Transverse colon (tissue), 4 donors: ENCODE results near the gene FANCC.

Experiments used
- POLR2A ChIP-seq: fragments of 450-650 bp; IDR thresholded peaks from one replicate; pipeline ENCODE4 v1.6.1; 2016; ENCODE audit warnings: antibody characterized with exemption, mild to moderate bottlenecking, moderate library complexity
- POLR2AphosphoS5 ChIP-seq, 3 donors: sonication (generic); formaldehyde crosslinking; IDR thresholded peaks; one replicate each; pipeline ENCODE4 v1.6.1; 2016; ENCODE audit warnings: antibody characterized with exemption in 3 of 3
- TF ChIP-seq, protein P1 (sequence below), 5 experiments: fragments of 200-600 bp in 3 of 5; fragments of 450-650 bp in 2 of 5; sonication (generic) in 3 of 5; IDR thresholded peaks; 1 replicate in 2 of 5; 2 replicates in 3 of 5; pipeline ENCODE4 v1.5.1; 2016 to 2017; ENCODE audit warnings: antibody characterized with exemption in 5 of 5, inconsistent platforms in 3 of 5, mild to moderate bottlenecking in 2 of 5, moderate library complexity in 1 of 5

DNA sequence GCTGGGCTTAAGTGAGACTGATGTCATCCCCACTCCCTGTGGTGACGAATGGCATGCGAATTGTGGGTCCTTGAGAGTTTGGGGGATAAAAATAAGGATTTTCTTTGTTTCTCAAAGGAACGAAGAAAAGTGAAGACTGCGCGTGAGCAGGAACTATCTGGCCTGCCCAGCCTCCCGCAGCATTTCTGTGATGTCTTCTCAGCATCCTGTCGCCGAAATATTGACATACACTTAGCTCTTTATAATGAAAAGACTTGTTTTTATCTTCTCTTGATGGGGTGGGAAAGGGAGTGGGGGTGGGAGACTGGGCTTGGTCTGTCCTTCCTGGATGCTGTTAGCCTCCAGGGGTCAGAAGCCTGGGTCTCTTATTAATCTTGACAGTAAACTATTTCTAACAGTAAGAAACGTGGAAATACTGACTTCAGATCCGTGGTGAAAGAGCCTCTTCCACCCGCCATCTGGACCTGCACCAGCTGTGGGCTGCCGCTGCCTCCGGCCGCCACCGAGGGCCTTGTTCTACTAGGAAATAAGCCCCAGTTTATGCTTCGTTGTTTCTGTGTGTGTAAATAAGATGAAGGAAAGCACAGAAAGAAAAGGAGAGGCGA is 239.6 kb downstream of the FANCC start:
- TF ChIP-seq, protein P1, sequence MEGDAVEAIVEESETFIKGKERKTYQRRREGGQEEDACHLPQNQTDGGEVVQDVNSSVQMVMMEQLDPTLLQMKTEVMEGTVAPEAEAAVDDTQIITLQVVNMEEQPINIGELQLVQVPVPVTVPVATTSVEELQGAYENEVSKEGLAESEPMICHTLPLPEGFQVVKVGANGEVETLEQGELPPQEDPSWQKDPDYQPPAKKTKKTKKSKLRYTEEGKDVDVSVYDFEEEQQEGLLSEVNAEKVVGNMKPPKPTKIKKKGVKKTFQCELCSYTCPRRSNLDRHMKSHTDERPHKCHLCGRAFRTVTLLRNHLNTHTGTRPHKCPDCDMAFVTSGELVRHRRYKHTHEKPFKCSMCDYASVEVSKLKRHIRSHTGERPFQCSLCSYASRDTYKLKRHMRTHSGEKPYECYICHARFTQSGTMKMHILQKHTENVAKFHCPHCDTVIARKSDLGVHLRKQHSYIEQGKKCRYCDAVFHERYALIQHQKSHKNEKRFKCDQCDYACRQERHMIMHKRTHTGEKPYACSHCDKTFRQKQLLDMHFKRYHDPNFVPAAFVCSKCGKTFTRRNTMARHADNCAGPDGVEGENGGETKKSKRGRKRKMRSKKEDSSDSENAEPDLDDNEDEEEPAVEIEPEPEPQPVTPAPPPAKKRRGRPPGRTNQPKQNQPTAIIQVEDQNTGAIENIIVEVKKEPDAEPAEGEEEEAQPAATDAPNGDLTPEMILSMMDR (IDR thresholded peaks at IDR 0.05), result no peak
- TF ChIP-seq POLR2A, result no peak
- no peak for TF ChIP-seq POLR2AphosphoS5 (IDR thresholded peaks at IDR 0.05)
